ENCODE data around the gene FSCN2. TPM values are rescaled to one million over a fixed set of nuclear protein-coding genes. Genes with fewer than 3 reads are reported as not detected.

FSCN2 gene
- polyA plus RNA-seq, 1 of the 3 experiments (the other 2 are of a cell fraction): 2.1 TPM

- no peak overlapping the region for H3K4me3 ChIP-seq (ENCODE audit: low read depth in 2 of 2, low read length in 1 of 2)
- CTCF ChIA-PET: interaction anchor here (1.5 to 2.2 kb wide), 3 partner anchors 10 to 99 kb away, joined by 4 to 10 read pairs (median 5); no protein-coding TSS in a partner anchor
- 72% methylated on average over 11 of the region's 12 CpGs for WGBS (ENCODE audit: low lambda C conversion rate)
Measured at GRCh38 chr17:81502471-81503017, 25.6 kb upstream of the FSCN2 start.

GRCh38 chr17:81503619-81504018, 24.6 kb upstream of the FSCN2 start:
- CTCF ChIA-PET: interaction anchor here (1.5 to 1.6 kb wide), 2 partner anchors 11 to 98 kb away, joined by 4 to 5 read pairs; no protein-coding TSS in a partner anchor
- TF ChIP-seq ELF1 (IDR thresholded peaks at IDR 0.05): no peak
- TF ChIP-seq GATA2 (CRISPR knock-in tag; IDR thresholded peaks at IDR 0.05): no peak
- TF ChIP-seq, protein P1, sequence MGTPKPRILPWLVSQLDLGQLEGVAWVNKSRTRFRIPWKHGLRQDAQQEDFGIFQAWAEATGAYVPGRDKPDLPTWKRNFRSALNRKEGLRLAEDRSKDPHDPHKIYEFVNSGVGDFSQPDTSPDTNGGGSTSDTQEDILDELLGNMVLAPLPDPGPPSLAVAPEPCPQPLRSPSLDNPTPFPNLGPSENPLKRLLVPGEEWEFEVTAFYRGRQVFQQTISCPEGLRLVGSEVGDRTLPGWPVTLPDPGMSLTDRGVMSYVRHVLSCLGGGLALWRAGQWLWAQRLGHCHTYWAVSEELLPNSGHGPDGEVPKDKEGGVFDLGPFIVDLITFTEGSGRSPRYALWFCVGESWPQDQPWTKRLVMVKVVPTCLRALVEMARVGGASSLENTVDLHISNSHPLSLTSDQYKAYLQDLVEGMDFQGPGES (IDR thresholded peaks at IDR 0.05; ENCODE audit: low read depth, low read length): no peak
- no peak for TF ChIP-seq EZH2phosphoT487 (IDR thresholded peaks at IDR 0.05; ENCODE audit: borderline replicate concordance, low read depth)
- no peak for TF ChIP-seq ZBTB33 (IDR thresholded peaks at IDR 0.05; ENCODE audit: borderline replicate concordance, low read depth)
- no peak for TF ChIP-seq FOXJ3 (CRISPR knock-in tag; IDR thresholded peaks at IDR 0.05)
- TF ChIP-seq TEAD4 (IDR thresholded peaks at IDR 0.05; ENCODE audit: borderline replicate concordance, insufficient read depth): no peak
- no peak for TF ChIP-seq SIN3A (IDR thresholded peaks at IDR 0.05; ENCODE audit: borderline replicate concordance, low read depth, low read length)
- TF ChIP-seq USF2 (IDR thresholded peaks at IDR 0.05; ENCODE audit: borderline replicate concordance, low read depth, low read length): no peak
- TF ChIP-seq TCF12 (IDR thresholded peaks at IDR 0.05): no peak
- no peak for TF ChIP-seq NFIC (IDR thresholded peaks at IDR 0.05; ENCODE audit: borderline replicate concordance)
- TF ChIP-seq CHD2 (IDR thresholded peaks at IDR 0.05; ENCODE audit: low read length, partially characterized antibody): no peak
- TF ChIP-seq FOSL2 (IDR thresholded peaks at IDR 0.05; ENCODE audit: borderline replicate concordance, low read depth): no peak
- TF ChIP-seq RFX5 (IDR thresholded peaks at IDR 0.05; ENCODE audit: low read length): no peak
- TF ChIP-seq POLR2AphosphoS5 (IDR thresholded peaks at IDR 0.05; ENCODE audit: low read depth, low read length): no peak
- no peak for TF ChIP-seq MEF2A (IDR thresholded peaks at IDR 0.05; ENCODE audit: borderline replicate concordance, low read depth)
- no peak for TF ChIP-seq FOXM1 (IDR thresholded peaks at IDR 0.05; ENCODE audit: low read depth)
- TF ChIP-seq NRF1 (IDR thresholded peaks at IDR 0.05; ENCODE audit: low read depth, low read length): no peak
- peaks cover 0 to 7% of the 10 kb centered on the region in 2 experiments for H3K36me3 ChIP-seq (replicated peaks in 1 of 2; ENCODE audit: control insufficient read depth in 1 of 2, insufficient read depth in 2 of 2, low read length in 1 of 2)
- peaks cover 8% of the 10 kb centered on the region for H3K79me2 ChIP-seq (ENCODE audit: insufficient read depth)
- H3K9ac ChIP-seq: no peak overlapping the region
- H3K4me2 ChIP-seq: no peak overlapping the region
- no peaks in the 10 kb centered on the region for H3K9me2 ChIP-seq
- H3K27me3 ChIP-seq (ENCODE audit: insufficient read depth): no peaks in the 10 kb centered on the region
- H3K9me3 ChIP-seq: no peaks in the 10 kb centered on the region
- POLR2A ChIA-PET: no interaction called here
- peaks cover 44% of the 10 kb centered on the region for H3F3A ChIP-seq (replicated peaks; ENCODE audit: insufficient read depth)
- no peak for DNase-seq
- no peaks in the 10 kb centered on the region for H3K4me1 ChIP-seq (ENCODE audit: control insufficient read depth in 1 of 2, insufficient read depth in 2 of 2, low read depth in 1 of 2, low read length in 1 of 2)
- no peak overlapping the region for H2AFZ ChIP-seq (ENCODE audit: low read depth)
- H3K27ac ChIP-seq (ENCODE audit: low read depth in 2 of 2, low read length in 1 of 2): no peak overlapping the region
- H4K20me1 ChIP-seq (ENCODE audit: insufficient read depth): peaks cover 25% of the 10 kb centered on the region
- H3K4me3 ChIP-seq (ENCODE audit: low read depth in 2 of 2, low read length in 1 of 2): no peak overlapping the region

More at GRCh38 chr17:81502471-81503017, 25.6 kb upstream of the FSCN2 start:
- Histone ChIP-seq H3K4me2 (no peak overlapping the region), H3K79me2 (ENCODE audit: insufficient read depth) (no peaks in the 10 kb centered on the region), H3K9me2 (no peaks in the 10 kb centered on the region), H3F3A (replicated peaks; ENCODE audit: insufficient read depth) (peaks cover 33% of the 10 kb centered on the region), H3K27me3 (ENCODE audit: insufficient read depth) (no peaks in the 10 kb centered on the region), H3K9me3 (no peaks in the 10 kb centered on the region), H3K4me1 (ENCODE audit: control insufficient read depth in 1 of 2, insufficient read depth in 2 of 2, low read depth in 1 of 2, low read length in 1 of 2) (no peaks in the 10 kb centered on the region), H2AFZ (ENCODE audit: low read depth) (no peak overlapping the region), H4K20me1 (ENCODE audit: insufficient read depth) (peaks cover 14% of the 10 kb centered on the region), H3K36me3 (replicated peaks in 1 of 2; ENCODE audit: control insufficient read depth in 1 of 2, insufficient read depth in 2 of 2, low read length in 1 of 2) (no peaks in the 10 kb centered on the region), H3K27ac (ENCODE audit: low read depth in 2 of 2, low read length in 1 of 2) (no peak overlapping the region), H3K9ac (no peak overlapping the region)
- DNase-seq: no peak
- TF ChIP-seq SMC3 (IDR thresholded peaks at IDR 0.05; ENCODE audit: low read depth, low read length) (no peak), RXRA (IDR thresholded peaks at IDR 0.05; ENCODE audit: borderline replicate concordance, low read depth) (no peak), FOXM1 (IDR thresholded peaks at IDR 0.05; ENCODE audit: low read depth) (no peak), PBX3 (IDR thresholded peaks at IDR 0.05) (no peak)
- POLR2A ChIA-PET: no interaction called here

Measured in SK-N-SH (cell line).